GM21528 (cell line): ENCODE measurements around the gene PEX7.
"Not testable (repeated sequence)": the region's sequence is repeated elsewhere in the genome, so short reads cannot be mapped to it uniquely, and the experiment has no call there.

Experiments
- ATAC-seq: cut with Tn5 transposase; IDR thresholded peaks from one replicate; pipeline ENCODE4 v1.9.1; 2021; ENCODE audit warnings: mild to moderate bottlenecking, moderate library complexity; ENCODE audit not compliant: unreplicated experiment, low FRiP score

Gene PEX7, protein sequence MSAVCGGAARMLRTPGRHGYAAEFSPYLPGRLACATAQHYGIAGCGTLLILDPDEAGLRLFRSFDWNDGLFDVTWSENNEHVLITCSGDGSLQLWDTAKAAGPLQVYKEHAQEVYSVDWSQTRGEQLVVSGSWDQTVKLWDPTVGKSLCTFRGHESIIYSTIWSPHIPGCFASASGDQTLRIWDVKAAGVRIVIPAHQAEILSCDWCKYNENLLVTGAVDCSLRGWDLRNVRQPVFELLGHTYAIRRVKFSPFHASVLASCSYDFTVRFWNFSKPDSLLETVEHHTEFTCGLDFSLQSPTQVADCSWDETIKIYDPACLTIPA

DNA sequence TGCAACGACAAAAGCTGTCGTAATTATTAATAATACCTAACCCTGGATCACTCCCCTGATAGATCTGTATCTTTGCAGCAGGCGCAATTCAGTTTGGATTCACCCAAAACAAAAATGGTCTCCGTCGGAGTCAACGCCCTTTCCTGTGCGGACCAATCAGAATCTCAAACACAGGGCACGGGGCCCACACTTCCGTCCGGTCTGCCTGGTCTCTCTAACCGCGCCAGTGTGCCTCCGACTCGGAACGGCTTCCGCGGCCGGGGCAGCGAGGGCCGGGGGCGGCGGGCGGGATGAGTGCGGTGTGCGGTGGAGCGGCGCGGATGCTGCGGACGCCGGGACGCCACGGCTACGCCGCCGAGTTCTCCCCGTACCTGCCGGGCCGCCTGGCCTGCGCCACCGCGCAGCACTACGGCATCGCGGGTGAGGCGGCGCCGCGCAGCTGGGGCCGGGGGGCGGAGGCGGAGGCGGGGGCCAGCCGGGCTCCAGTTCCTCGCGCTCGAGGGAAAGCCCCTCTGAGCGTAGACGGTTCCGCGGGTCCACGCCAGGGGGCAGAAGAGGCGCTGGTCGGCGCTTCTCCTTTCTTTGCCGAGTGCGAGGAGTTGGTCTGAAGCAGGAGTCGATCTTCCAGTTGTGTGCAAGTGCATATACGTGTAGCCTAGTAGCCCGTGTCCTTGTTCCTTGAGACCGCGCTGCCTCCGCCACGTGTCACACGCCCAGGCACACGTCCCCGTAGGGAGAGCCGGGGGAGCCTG, at the start of gene PEX7:
Gene PEX7 (plus strand): TSS at position 217 of the 752 bp plus-strand sequence. CDS start 74 bp downstream, at position 291.
- peak; percentile 98 for ATAC-seq

DNA sequence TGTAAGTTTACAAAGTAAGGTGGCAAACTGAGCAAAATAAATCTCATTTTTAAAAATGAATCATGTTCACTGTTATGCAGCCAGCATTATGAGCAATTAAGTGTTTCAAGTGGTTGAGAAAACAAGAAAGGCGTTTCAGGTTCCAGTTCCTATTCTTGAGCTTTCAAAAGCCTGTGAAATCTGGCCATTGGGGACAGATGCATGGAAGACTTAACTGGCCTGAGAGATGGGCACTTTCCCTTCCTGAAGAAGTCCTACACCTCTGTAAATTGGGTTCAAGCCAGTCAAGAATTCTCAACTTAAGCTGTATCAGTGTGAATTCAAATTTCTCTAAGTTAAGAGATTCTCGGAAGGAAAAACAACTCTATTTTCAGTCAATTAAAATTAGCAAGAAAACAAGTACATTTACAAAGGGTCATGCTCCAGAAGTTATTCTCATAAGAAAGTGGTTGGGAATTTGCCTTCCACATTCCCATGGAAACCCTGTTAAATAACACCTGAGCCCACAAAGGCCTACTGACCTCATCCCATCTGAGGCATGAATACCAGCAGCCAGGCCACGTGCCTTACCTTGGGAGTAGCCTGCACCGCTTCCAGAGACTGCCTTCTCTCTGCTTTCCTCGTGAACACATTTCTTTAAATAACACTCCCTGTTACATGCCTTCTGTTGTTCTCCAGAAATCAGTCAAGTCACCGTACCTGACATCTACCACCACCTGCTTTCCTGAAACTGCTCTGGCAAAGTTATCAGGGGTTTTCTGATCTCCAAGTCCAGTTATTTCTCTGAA, 49.5 kb upstream of the PEX7 start:
- peak; percentile 61 for ATAC-seq

DNA sequence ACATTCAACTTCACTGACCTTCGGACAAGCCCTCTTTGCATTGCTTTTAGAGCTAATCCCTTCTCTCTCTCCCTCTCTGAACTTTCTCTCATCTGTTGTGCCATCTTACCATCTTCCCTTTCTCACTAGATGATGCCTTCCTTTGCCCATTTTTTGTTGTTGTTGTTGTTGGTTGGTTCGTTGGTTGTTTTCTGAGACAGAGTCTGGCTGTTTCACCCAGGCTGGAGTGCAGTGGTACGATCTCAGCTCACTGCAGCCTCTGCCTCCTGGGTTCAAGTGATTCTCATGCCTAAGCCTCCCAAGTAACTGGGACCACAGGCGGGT, 49.0 kb upstream of the PEX7 start:
- peak; percentile 6 for ATAC-seq

DNA sequence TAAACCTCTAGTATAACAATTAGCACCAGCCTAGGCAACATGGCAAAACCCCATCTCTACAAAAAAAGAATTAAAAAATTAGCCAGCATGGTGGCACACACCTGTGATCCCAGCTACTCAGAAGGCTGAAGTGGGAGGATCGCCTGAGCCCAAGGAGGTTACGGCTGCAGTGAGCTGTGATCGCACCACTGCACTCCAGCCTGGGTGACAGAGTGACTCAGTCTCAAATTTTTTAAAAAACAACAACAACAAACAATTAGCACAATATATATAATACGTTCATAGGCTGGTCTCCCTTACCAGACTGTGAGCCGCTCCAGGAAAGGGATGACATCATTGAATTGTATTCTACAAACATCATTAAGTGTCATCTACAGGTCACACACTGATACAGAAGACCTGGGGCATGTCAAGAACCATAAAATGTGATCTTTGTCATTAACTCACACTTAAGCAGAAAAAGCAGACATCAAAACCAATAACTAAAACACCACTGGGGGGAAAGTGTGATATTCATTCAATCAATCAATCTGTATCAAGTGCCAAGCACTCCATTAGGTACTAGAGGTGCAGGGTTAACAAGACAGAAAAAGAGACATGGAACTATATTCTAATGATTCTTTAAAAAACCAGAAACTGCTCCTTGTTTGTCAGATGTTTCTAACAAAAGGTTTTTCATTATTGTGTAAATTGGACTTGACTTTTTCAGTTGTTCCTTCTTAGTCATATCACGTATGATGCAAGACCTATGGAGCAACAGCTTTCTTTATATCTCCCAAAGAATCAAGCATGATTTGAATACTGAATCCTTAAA, 48.0 kb upstream of the PEX7 start:
- ATAC-seq: no peak

DNA sequence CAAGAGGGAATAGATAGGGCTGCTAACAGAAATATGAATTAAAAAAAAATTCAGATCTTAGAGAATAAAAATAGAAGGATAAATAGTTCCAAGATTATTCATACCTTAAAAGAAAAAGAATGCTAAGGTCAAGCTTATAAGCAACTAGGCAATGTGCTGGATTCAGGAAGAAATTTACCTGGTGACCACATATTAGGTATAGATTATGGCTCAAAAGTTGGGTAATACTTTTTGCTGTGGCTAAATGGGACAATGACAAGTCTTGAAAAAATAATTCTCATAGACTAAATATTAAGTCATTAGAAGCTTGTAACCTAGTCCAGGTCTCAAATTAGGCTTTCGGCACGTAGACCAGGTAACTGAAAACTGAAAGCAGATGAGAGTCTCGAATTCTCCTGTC, 47.3 kb upstream of the PEX7 start:
- ATAC-seq: no peak

DNA sequence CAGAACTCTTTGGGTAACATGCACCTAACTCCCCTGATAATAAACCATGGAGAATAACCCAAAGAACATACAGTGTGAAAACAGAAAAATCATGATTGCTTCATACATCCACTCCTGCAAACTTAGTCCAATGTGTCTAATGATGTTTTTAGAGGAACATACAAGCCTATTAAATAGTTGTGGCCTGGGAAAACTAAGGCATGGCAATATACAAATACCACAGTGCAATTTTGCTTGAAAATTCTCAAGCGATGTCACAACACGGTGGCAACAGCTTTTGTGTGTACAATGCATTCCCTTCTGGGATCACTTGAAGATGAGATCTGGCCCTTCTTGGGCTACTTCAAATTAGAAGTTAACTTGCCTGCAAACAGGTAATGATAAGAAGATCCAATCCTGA, 46.8 kb upstream of the PEX7 start:
- no peak for ATAC-seq

DNA sequence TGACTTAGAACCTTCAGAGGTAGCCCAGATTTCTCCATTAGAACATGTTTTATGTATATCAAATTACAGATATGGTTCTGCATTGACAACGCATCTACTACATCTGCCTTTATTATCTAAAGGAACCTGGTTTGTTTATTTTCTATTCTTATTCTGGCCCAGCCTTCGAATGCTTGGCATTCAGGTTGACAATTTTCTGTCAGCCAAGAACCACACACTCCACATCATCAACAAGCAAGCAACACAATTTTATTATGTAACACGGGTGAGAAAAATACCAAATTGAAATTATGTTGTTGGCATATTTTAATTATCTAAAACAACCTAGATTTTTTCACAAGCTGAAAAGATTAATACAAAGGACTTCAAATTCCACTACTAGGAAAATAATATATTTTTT, 44.7 kb upstream of the PEX7 start:
- ATAC-seq: no peak

DNA sequence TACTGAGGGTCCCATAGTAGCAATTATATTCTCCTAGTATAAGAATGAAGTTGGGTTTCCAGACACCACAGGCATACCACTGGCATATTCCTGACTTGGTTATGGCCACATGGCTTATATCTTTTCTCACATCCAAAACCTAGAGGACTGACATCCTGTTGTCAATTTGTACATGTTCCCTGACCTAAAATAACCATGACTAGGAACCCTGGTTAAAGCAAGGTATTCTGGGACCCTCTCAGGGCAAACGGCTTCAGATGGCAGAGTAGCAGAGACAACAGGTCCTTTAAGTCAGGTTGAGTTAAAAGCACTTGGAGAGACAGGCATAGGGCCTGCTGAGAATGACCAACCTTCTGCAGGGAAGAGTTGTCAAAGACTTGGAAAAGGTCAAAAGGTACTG, 42.7 kb upstream of the PEX7 start:
- no peak for ATAC-seq

DNA sequence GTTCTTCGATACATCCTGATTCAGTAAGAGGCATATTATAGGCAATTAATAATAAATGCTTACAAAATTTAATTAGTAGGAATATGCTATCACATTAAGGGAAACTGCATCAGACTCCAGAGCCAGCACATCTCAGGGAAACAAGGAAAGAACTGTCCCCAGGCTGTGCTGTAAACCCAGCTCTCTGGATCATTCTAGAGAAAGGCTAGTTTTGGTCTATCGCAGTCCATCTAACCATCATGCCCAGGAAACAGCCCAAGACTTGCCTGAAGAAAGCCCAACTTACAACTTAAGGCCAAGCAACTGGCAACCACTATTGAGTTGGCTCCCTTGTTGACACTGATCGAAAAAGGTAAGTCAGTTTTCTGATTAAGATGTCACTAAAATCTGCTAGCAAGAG, 41.4 kb upstream of the PEX7 start:
- no peak for ATAC-seq

DNA sequence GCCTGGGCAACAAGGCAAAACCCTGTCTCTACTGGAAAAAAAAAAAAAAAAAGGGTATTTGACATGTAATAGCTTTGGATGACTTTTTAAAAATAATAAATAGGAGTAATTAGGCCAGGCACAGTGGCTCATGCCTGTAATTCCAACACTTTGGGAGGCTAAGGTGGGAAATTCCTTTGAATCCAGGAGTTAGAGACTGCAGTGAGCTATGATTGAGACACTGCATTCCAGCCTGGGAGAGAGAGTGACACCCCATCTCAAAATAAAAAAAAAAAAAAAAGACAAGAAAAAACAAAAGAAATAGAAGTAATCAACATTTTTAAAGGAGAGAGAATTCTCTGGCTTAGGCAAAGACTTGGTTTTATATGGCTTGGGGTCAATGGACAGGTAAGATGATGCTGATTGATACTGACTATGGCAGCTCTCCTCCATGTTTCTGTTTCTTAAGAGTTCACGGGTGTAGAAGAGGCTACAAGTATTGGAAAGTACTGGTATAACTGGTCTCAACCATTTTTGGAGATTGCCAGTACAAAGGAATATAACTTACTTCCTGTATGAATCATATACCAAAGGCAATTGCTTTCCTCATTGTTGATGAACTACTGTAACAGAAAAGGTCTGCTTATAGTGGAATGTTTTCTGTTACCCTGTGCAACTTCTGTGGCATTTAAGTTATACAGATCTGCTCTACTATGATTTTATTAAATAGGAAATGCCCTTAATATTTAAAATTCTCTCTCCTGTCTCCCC, 40.2 kb upstream of the PEX7 start:
- no peak for ATAC-seq

DNA sequence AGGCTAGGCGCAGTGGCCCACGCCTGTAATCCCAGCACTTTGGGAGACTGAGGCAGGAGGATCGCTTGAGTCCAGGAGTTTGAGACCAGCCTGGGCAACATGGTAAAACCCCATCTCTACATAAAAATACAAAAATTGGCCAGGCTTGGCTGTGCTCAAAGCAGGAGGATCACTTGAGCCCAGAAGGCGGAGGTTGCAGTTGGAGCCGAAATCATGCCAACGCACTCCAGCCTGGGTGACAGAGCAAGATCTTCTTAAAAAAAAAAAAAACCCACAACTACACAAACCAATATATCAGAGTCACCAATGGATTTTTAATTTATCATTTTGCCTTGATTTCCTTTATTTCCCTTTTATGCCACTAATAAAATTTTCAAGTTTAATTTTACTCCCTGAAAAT, 39.4 kb upstream of the PEX7 start:
- no peak for ATAC-seq

DNA sequence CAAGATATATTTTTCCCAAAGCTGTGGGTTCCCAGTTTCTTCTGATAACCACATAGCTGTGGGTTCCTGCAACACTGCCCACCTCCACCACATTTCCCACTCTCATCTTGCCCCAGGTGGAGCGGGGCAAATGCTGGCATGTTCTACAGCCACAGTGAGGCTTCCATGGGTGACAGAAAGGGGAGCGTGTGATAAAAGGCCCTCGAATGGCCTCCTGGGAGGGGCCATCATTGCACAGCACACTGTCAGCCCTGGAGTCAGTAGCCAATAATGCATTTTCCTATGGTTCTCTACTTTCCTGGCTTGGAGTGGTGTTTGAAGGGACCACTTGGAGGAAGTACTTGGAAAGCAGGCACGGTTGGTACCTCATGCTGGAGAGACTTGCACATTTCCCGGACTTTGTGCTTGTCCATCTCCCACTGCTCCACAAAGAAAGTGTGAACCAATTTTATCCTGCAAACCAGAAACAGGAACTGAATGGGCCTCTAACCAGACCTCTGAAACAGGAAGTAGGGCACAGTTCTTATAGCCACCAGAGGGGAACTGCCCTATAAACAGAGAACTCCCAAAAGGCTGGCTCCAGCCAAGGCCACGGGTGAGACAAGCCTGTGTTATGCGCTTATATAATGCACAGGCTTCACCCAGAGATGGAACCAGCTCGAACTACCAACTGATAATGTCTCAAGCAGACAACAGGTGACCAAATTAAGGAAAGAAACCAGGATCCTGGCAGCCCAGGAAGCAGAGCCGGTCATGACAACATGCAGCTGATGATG, 38.7 kb upstream of the PEX7 start:
- ATAC-seq: peak; percentile 66

DNA sequence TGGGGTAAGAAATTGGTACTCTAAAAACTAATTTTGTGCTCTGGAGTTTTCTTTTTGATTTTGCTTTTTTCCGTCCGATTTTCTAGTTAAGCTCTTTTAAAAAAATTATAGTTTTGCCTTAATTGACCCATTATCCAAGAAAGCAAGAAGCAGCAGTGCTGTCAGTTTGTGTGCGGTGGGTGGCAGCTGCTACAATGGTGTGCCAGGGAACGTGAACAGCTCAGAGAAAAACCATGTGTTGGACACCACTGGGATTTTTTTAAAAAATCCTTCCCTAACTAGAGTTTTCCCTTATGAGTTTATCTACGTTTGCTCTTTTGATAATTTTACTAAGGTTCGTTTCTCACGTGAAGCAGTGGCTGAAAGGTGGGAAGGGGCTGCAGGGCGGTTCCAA, 38.1 kb upstream of the PEX7 start:
- no peak for ATAC-seq

DNA sequence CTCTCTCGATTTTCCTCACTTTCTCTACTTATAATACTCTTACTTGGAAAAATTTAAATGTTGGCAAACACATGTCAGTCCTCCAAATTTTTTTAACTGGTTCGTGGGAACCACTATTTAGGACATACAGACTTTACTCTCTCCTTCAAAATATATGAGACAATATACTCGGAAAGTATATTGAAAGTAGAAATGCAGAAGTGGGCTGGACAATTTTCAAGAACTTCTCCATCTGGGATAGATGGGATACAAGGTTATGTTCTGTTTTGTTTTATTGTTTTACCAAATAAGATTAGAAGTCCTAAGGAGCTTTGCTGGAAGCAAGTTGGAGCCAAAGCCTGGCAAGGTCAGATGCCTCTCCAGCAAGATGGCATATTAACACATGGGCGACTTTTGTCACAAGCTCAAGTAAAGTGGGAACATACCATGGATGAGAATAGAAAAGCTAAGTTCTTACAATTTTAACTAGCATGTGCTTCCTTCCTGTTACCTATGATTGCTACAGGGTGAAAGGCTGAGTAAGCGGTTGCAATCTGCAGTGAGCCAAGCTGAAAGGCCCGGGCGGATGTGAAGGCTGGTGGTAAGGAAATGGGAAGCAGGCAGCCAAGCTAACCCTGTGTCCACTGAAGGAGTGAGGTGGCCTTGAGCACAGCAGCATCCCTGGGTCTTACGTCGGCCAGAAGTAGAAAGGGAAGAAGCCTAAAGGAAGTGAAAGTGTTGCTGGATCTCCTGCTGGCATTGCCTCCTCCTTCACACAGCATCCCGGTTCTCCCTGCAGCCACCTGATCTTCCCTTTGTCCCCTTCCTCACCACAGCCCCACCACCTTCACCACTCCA, 37.3 kb upstream of the PEX7 start:
- ATAC-seq: no peak

DNA sequence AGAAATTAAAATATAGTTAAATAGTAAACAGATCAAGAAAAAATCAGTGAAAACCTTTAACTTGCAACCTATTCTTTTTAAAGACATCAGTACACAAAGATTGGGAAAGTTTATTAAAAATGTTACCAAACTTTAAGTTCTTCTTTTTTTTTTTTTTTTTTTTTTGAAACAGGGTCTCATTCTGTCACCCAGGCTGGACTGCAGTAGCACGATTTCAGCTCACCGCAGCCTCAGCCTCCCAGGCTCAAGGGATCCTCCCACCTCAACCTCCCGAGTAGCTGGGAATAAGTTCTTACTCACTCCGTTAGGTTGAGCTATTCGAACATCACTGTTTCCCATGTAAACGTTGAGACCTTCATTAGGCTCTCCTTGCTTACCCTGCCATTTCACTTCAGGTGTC, 35.7 kb upstream of the PEX7 start:
- ATAC-seq: no peak

DNA sequence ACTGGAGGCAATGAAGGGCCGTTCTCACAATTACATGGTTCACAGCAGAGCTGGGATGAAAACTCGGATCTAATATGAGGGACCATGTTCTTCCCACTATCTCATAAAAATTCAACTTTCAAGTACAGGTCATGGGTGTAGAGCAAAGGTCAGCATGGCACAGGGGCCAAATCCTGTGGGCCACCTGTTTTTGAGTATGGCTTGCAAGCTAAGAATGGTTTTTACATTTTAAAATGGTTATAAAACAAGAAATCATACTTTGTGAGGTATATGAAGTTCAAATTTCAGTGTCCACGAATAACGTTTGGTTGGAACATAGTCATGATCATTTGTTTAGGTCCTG, 34.7 kb upstream of the PEX7 start:
- no peak for ATAC-seq

DNA sequence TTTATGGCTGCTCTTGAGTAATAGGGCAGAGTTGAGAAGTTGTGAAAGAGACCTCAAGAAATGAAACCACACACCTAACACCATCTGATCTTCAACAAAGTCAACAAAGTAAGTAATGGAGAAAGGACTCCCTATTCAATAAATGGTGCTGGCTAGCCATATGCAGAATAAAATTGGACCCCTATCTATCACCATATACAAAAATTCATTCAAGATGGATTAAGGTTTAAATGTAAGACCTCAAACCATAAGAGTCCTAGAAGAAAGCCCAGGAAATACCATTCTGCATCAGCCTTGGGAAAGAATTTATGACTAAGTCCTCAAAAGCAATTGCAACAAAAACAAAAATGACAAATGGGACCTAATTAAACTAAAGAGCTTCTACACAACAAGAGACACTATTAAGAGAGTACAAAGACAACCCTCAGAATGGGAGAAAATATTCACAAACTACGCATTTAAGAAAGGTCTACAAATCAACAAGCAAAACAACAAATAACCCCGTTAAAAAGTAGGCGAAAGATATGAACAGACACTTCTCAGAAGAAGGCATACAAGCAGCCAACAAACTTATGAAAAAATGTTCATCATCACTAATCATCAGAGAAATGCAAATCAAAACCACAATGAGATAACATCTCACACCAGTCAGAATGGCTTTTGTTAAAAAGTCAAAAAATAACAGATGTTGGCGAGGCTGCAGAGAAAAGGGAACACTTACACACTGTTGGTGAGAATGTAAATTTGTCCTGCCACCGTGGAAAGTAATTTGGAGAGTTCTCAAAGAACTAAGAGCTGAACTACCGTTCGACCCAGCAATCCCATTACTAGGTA, 34.1 kb upstream of the PEX7 start:
- no peak for ATAC-seq

DNA sequence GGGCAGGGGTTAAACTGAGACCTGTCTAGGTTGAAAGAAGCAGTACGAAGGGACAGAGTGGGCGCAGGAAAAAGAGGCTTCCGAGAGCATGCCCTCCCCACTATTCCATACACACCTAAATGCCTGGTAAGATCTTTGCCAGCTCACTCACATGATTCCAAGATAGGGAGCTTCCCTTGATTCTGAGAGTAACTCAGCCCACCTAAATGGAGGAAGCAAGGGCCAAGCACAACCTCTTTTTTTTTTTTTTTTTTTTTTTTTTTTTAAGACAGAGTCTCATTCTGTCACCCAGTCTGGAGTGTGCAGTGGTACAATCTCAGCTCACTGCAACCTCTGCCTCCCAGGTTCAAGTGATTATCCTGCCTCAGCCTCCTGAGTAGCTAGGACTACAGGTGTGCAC, 33.0 kb upstream of the PEX7 start:
- not testable (repeated sequence) for ATAC-seq
